Lung microvascular endothelial cell (primary cell): ENCODE data around the gene HORMAD2. TPM values are rescaled to one million over a fixed set of nuclear protein-coding genes. Genes with fewer than 3 reads are reported as not detected.

Source experiments
- DNase-seq, 2 donors: peaks; one replicate each; pipeline versions ENCODE4 v3.0.0 to v3.0.0-alpha.2; 2010; ENCODE audit warnings: low read depth in 2 of 2
- total RNA-seq: library from RNA; depleted of rRNA; stranded (reverse); fragments of >200 nt; gene quantifications from 2 replicates; pipeline ENCODE4 v1.2.1, GENCODE V29; 2014

HORMAD2 gene
- total RNA-seq, 1 donor from 2014 or later: not detected

- DNase-seq: no peak
These were observed 24.4 kb downstream of the HORMAD2 start for GRCh38 chr22:30104501-30105156.

- no peak for DNase-seq
These were observed 25.2 kb downstream of the HORMAD2 start for GRCh38 chr22:30105483-30105882.

DNA sequence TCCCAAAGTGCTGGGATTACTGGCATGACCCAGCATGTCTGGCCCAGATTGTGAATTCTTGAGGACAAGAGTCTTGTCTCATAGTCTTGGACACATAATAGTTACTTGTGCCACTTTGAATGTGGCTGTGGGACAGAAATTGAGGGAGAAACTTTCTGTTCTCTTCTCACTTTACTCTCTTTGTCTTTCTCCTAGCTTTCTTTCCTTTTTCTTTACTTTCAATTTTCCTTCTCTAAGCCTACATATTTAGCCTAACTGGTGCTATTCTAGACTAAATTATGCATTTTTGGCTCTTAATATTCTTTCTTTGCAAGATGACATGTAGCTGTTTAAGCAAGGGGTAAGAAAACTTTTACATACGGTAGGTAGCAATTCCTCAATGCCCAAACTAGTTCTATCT is 33.2 kb downstream of the HORMAD2 start:
- DNase-seq: no peak

- DNase-seq: no peak
These were observed 34.1 kb downstream of the HORMAD2 start for GRCh38 chr22:30114361-30114760.

DNA sequence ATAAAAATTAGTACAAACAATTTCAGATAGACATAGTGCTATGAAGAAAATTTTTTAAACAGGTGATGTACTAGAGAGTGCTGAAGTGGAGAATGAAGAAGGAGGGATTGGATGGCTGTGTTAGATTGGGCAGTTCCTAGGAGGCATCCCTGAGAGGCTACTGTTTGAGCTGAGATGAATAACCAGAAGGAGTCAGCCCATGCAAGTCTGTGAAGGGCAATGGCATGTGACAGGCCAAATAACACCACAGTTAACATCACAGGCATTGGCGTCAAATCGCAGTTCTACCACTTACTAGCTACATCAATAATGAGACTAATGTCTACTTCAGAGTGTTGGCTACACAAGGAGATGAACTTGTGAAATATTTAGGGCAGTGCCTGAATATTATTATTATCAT is 35.4 kb downstream of the HORMAD2 start:
- DNase-seq: no peak

- no peak for DNase-seq
These were observed 36.3 kb downstream of the HORMAD2 start for GRCh38 chr22:30116362-30117117.

- DNase-seq: no peak
These were observed 37.0 kb downstream of the HORMAD2 start for GRCh38 chr22:30117256-30117655.

GRCh38 chr22:30118291-30118690 is 38.0 kb downstream of the HORMAD2 start:
- no peak for DNase-seq

DNA sequence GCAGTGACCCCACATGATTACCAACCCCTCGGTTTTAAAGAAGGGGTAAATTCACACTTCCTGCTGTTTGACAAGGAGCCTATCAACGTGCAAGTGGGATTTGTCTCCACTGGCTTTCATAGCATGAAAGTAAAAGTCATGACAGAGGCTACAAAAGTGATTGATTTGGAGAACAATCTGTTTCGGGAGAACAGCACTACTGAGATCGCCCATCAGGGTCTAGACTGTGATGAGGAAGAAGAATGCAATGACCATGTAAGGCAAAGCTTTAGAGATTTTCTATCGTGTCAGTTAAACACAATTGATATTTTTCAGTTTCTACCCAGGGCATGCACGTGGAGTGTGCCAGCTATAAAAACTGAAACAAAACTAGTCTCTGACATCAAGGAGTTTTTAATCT is 41.7 kb downstream of the HORMAD2 start:
- no peak for DNase-seq

DNA sequence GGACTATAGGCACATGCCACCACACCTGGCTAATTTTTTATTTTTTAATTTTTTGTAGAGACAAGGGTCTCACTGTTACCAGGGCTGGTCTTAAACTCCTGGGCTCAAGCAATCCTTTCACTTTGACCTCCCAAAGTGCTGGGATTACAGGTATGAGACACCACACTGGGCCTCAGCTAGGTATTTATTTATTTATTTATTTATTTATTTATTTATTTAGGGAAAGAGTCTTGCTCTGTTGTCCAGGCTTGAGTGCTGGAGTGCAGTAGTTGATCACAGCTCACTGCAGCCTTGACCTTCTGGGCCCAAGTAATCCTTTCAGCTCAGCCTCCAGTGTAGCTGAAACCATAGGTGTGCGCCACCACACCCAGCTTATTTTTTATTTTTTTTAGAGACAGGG is 43.2 kb downstream of the HORMAD2 start:
- DNase-seq: no peak

DNA sequence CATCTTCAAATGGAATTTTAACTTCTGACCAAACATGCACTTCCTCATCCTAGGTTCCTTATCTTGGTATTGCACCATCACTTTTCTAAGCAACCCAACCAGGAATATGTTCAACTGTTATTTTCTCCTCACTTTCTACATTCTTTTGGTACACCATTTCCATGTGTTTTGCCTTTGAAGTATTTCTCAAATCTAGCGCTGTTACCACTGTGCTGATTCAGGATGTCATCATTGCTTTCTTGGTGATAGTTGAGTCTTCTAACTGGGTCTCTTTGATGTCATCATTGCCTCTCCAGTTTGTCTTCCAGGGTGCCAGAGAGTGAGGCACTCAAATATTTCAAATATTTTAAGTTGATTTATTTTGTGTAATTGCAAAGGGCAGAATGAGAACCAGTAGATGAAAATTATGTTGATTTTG is 47.5 kb downstream of the HORMAD2 start:
- no peak for DNase-seq

- DNase-seq: no peak
These were observed 48.2 kb downstream of the HORMAD2 start for GRCh38 chr22:30128511-30128910.

GRCh38 chr22:30129636-30130035 is 49.4 kb downstream of the HORMAD2 start:
- no peak for DNase-seq

- DNase-seq: no peak
These were observed 52.2 kb downstream of the HORMAD2 start for GRCh38 chr22:30132290-30132996.

DNA sequence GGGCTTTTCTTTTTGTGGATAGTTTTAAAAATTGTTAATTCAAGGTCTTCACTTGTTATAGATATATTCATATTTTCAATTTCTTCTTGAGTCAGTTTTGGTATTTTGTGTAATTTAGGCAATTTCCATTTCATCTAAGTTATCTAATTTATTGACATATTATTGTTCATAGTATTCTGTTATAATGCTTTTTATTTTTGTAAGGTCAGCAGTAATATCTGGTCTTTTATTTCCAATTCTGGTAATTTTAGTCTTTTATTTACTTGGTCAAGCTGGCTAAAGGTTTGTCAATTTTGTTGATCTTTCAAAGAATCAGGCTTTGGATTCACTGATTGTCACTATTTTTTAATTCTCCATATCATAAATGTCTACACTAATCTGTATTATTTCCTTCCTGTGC is 60.1 kb downstream of the HORMAD2 start:
- no peak for DNase-seq

DNA sequence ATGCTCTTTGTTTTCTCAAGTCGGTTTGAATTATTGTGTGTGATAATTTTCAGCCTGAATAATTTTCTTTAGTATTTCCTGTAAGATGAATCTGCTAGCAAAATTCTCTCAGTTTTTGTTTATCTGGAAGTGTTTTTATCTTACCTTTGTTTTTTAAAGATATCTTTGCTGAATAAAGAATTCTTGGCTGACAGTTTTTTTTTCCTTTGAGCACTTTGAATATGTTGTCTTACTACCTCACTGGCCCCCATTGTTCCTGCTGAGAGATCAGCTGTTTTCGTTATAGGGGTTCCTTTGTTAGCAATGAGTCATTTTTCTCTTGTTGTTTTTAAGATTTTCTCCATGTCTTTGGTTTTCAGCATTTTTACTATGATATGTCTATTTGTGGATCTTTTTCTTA is 63.0 kb downstream of the HORMAD2 start:
- DNase-seq: no peak

- no peak for DNase-seq
These were observed 64.1 kb downstream of the HORMAD2 start for GRCh38 chr22:30144391-30144790.

DNA sequence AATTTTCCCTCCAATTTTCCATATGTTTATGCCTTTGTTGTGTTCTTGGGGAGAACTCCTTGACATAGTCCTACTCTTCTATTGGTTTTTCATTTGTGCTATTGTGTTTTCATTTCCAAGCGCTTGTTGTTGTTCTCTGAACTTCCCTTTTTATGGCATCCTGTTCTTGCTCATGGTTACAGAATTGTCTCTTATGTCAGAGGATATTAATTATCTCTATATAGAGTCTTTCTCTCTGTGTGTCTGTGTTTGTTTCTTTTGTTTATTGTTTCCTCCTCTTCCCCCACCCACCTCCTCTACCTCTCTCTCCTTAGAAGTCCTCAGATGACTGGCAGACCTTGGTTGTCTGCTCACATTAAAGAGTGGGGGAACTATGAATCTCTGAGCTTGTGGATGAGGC is 69.9 kb downstream of the HORMAD2 start:
- peak in 1 of 2 donors; percentile 8 for DNase-seq

- no peak for DNase-seq
These were observed 78.0 kb downstream of the HORMAD2 start for GRCh38 chr22:30158277-30158676.

GRCh38 chr22:30158744-30159500 is 78.7 kb downstream of the HORMAD2 start:
- DNase-seq: no peak

GRCh38 chr22:30159561-30160353 is 79.5 kb downstream of the HORMAD2 start:
- DNase-seq: peak; percentile 18 to 29
